Subcutaneous adipose tissue (tissue), 4 donors: ENCODE results near the gene RPUSD1. TPM values are rescaled to one million over a fixed set of nuclear protein-coding genes. Genes with fewer than 3 reads are reported as not detected.

ENCODE experiments used
- CTCF ChIP-seq: fragments of 450-650 bp; IDR thresholded peaks from one replicate; pipeline ENCODE4 v1.5.1; 2016; ENCODE audit warnings: low read depth, mild to moderate bottlenecking, control low read depth, antibody characterized with exemption, moderate library complexity
- total RNA-seq, 4 donors: library from RNA; depleted of rRNA; stranded (reverse); fragments of >200 nt; gene quantifications; one replicate each; pipeline ENCODE4 v1.1.0, GENCODE V29; 2016

The RPUSD1 gene
- total RNA-seq, 4 donors from 2014 or later: 9.9 to 13.0 (median 11.7) TPM

- TF ChIP-seq CTCF: no peak
These were observed 28.1 kb downstream of the RPUSD1 start for GRCh38 chr16:760065-760464.

- no peak for TF ChIP-seq CTCF
These were observed 28.9 kb downstream of the RPUSD1 start for GRCh38 chr16:759110-759910.

- TF ChIP-seq CTCF: no peak
These were observed 31.8 kb downstream of the RPUSD1 start for GRCh38 chr16:756428-756827.

- TF ChIP-seq CTCF: no peak
These were observed 33.5 kb downstream of the RPUSD1 start for GRCh38 chr16:754656-755055.

- no peak for TF ChIP-seq CTCF
These were observed 36.2 kb downstream of the RPUSD1 start for GRCh38 chr16:752007-752312.

GRCh38 chr16:751152-752006 lies 36.8 kb downstream of the RPUSD1 start:
- TF ChIP-seq CTCF: no peak

- no peak for TF ChIP-seq CTCF
These were observed 37.7 kb downstream of the RPUSD1 start for GRCh38 chr16:750485-750884.
